BLaER1 (cell line): Measurements from ENCODE around the gene MAPK7.

Source experiments
- H3K27ac ChIP-seq: shearing (Covaris generic); formaldehyde crosslinking; 2 replicates; pipeline ENCODE4 v1.8.1; 2022
- H3K27me3 ChIP-seq: shearing (Covaris generic); formaldehyde crosslinking; 2 replicates; pipeline ENCODE4 v1.8.1; 2022
- H3K36me3 ChIP-seq: shearing (Covaris generic); formaldehyde crosslinking; 2 replicates; pipeline ENCODE4 v1.8.1; 2022
- H3K4me1 ChIP-seq: shearing (Covaris generic); formaldehyde crosslinking; 2 replicates; pipeline ENCODE4 v1.8.1; 2022
- H3K4me2 ChIP-seq: shearing (Covaris generic); formaldehyde crosslinking; 2 replicates; pipeline ENCODE4 v1.8.1; 2022
- H3K4me3 ChIP-seq: shearing (Covaris generic); formaldehyde crosslinking; 2 replicates; pipeline ENCODE4 v1.8.1; 2022
- H3K9ac ChIP-seq: shearing (Covaris generic); formaldehyde crosslinking; 2 replicates; pipeline ENCODE4 v1.8.1; 2022
- H3K9me3 ChIP-seq: shearing (Covaris generic); formaldehyde crosslinking; 2 replicates; pipeline ENCODE4 v1.8.1; 2022
- H4K20me1 ChIP-seq: shearing (Covaris generic); formaldehyde crosslinking; 2 replicates; pipeline ENCODE4 v1.8.1; 2022
- Cebpa-rat ChIP-seq: shearing (Covaris generic); IDR thresholded peaks from 2 replicates; pipeline ENCODE4 v1.8.1; 2022

MAPK7 gene

DNA sequence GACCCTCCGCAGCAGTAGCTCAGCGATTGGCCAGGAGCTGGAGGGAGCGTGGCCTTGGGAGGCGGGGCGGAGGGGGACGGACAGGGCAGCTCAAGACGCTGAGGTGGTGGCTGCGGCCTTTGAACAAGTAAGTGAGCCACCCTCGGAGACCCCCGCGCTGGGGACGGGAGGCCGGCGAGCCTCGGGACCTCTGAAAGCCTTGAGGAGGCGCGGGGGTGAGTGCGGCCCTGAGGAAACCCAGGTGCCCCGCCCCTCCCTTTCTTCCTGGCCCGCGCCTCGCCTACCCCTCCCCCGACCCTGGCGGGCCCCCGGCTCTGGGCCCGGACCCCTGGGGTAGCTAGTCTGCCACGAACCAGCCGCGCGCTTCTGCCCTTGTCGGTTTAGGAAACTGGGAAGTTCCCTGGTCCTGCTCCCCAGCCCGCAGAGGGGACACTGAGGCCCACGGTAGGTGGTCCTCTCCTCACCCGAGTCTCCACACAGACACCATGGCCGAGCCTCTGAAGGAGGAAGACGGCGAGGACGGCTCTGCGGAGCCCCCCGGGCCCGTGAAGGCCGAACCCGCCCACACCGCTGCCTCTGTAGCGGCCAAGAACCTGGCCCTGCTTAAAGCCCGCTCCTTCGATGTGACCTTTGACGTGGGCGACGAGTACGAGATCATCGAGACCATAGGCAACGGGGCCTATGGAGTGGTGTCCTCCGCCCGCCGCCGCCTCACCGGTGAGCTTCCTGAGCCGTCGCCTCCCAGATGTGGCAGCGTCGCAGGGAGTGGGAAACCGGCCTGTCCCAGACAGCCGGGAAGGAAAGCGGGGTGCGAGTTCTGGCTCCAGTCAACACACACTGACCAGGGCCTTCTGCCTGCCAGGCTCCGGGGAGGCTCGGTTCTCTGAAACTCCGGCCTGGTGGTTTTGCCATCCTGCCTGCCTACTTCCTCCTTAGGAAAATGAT is at the start of gene MAPK7:
TSS of gene MAPK7 (plus strand) at position 83 of the 945 bp plus-strand sequence. CDS start at position 486, 403 bp downstream.
- peak within 1 kb of the TSS; percentile 96 for H3K4me2 ChIP-seq
- H3K27ac ChIP-seq: peak within 1 kb of the TSS; percentile 68
- peaks cover 13% of the 10 kb centered on the region; the same call in 1 of the 2 replicates for H4K20me1 ChIP-seq
- peaks cover 23% of the 10 kb centered on the region for H3K4me1 ChIP-seq
- H3K9ac ChIP-seq: peak within 1 kb of the TSS; percentile 82
- H3K4me3 ChIP-seq: peak within 1 kb of the TSS; percentile 78
- H3K9me3 ChIP-seq: no peaks in the 10 kb centered on the region
- no peak for TF ChIP-seq Cebpa-rat
- peaks cover 47% of the 10 kb centered on the region for H3K36me3 ChIP-seq
- no peaks in the 10 kb centered on the region for H3K27me3 ChIP-seq

- H4K20me1 ChIP-seq: peaks cover 25% of the 10 kb centered on the region; the same call in 1 of the 2 replicates
- H3K9ac ChIP-seq: no peak overlapping the region
- H3K4me3 ChIP-seq: no peak overlapping the region
- no peaks in the 10 kb centered on the region for H3K36me3 ChIP-seq
- no peak overlapping the region for H3K4me2 ChIP-seq
- H3K9me3 ChIP-seq: peaks cover 10% of the 10 kb centered on the region
- TF ChIP-seq Cebpa-rat: no peak
- peaks cover 7% of the 10 kb centered on the region; the same call in 1 of the 2 replicates for H3K27me3 ChIP-seq
- no peaks in the 10 kb centered on the region for H3K4me1 ChIP-seq
- no peak overlapping the region for H3K27ac ChIP-seq
Measured at GRCh38 chr17:19329136-19329535, 49.2 kb upstream of the MAPK7 start.

- Histone ChIP-seq H3K9me3 (peaks cover 8% of the 10 kb centered on the region), H3K4me1 (no peaks in the 10 kb centered on the region), H3K27ac (no peak overlapping the region), H3K27me3 (peaks cover 7% of the 10 kb centered on the region; the same call in 1 of the 2 replicates), H3K36me3 (no peaks in the 10 kb centered on the region), H4K20me1 (peaks cover 29% of the 10 kb centered on the region; the same call in 1 of the 2 replicates), H3K4me2 (no peak overlapping the region), H3K9ac (no peak overlapping the region), H3K4me3 (no peak overlapping the region)
- no peak for TF ChIP-seq Cebpa-rat
Measured at GRCh38 chr17:19329839-19330238, 48.5 kb upstream of the MAPK7 start.

GRCh38 chr17:19330271-19330670 is 48.0 kb upstream of the MAPK7 start:
- Histone ChIP-seq H3K27me3 (peaks cover 7% of the 10 kb centered on the region; the same call in 1 of the 2 replicates), H3K36me3 (no peaks in the 10 kb centered on the region), H3K27ac (no peak overlapping the region), H3K9ac (no peak overlapping the region), H4K20me1 (peaks cover 30% of the 10 kb centered on the region; the same call in 1 of the 2 replicates), H3K4me1 (no peaks in the 10 kb centered on the region), H3K4me2 (no peak overlapping the region), H3K4me3 (no peak overlapping the region), H3K9me3 (peaks cover 3% of the 10 kb centered on the region)
- TF ChIP-seq Cebpa-rat: no peak

GRCh38 chr17:19331134-19331533 is 47.2 kb upstream of the MAPK7 start:
- no peak for TF ChIP-seq Cebpa-rat
- Histone ChIP-seq H3K27ac (no peak overlapping the region), H3K4me3 (no peak overlapping the region), H3K4me2 (no peak overlapping the region), H3K4me1 (no peaks in the 10 kb centered on the region), H4K20me1 (peaks cover 38% of the 10 kb centered on the region; the same call in 1 of the 2 replicates), H3K27me3 (peaks cover 7% of the 10 kb centered on the region; the same call in 1 of the 2 replicates), H3K9ac (no peak overlapping the region), H3K36me3 (no peaks in the 10 kb centered on the region), H3K9me3 (no peaks in the 10 kb centered on the region; the same call in 1 of the 2 replicates)

GRCh38 chr17:19331543-19332245 is 46.6 kb upstream of the MAPK7 start:
- Histone ChIP-seq H3K9ac (no peak overlapping the region), H4K20me1 (peaks cover 41% of the 10 kb centered on the region; the same call in 1 of the 2 replicates), H3K4me2 (no peak overlapping the region), H3K9me3 (no peaks in the 10 kb centered on the region), H3K36me3 (no peaks in the 10 kb centered on the region), H3K27me3 (peaks cover 7% of the 10 kb centered on the region; the same call in 1 of the 2 replicates), H3K4me3 (no peak overlapping the region), H3K4me1 (no peaks in the 10 kb centered on the region), H3K27ac (no peak overlapping the region)
- no peak for TF ChIP-seq Cebpa-rat

DNA sequence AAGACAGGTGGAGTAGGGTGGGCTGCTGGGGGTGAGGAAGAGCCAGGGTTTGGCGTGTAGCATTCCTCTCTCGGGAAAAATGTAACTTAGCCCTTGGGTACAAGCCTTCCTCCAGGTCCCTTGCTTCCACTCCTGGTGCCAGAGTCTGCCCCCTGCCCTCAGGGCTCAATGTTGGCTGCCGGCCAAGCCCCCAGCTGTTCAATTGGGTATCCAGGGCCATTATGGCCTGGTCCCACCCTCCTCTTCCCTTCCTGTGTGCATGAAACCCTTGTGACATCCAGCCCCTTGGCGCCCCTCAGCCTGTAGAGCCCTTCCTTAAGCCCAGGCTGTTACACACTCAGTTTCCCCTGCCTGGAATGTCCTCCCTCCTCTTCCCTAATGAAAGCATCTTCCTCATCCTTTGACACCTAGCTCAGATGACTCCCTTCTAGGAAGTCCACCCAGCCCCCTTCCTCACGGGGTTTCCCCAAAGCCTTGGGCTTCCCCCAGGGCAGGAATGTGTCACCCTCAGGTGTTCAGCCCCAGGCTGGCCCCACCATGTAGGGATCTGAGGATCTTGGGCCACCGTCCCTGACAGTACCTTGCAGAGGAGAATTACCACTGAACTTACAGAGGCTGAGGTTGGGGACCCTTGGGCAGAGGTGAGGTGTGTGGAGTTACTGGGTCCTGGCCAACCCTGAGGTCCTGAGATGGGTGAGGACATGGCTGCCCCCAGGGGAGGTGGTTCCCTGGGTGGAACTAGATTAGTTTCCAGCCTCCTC is 45.7 kb upstream of the MAPK7 start:
- Histone ChIP-seq H3K36me3 (no peaks in the 10 kb centered on the region), H3K9me3 (no peaks in the 10 kb centered on the region), H3K4me1 (no peaks in the 10 kb centered on the region), H3K27me3 (peaks cover 14% of the 10 kb centered on the region; the same call in 1 of the 2 replicates), H3K27ac (no peak overlapping the region), H4K20me1 (peaks cover 48% of the 10 kb centered on the region; the same call in 1 of the 2 replicates), H3K9ac (no peak overlapping the region), H3K4me2 (no peak overlapping the region), H3K4me3 (no peak overlapping the region)
- no peak for TF ChIP-seq Cebpa-rat

- H3K27me3 ChIP-seq: peaks cover 14% of the 10 kb centered on the region; the same call in 1 of the 2 replicates
- no peaks in the 10 kb centered on the region for H3K9me3 ChIP-seq
- no peak overlapping the region for H3K4me2 ChIP-seq
- H3K27ac ChIP-seq: no peak overlapping the region
- no peaks in the 10 kb centered on the region for H3K36me3 ChIP-seq
- H3K4me3 ChIP-seq: no peak overlapping the region
- peaks cover 48% of the 10 kb centered on the region; the same call in 1 of the 2 replicates for H4K20me1 ChIP-seq
- H3K9ac ChIP-seq: no peak overlapping the region
- TF ChIP-seq Cebpa-rat: no peak
- H3K4me1 ChIP-seq: no peaks in the 10 kb centered on the region
Measured at GRCh38 chr17:19333132-19333440, 45.2 kb upstream of the MAPK7 start.

- H3K9ac ChIP-seq: no peak overlapping the region
- H3K4me2 ChIP-seq: no peak overlapping the region
- H4K20me1 ChIP-seq: peaks cover 41% of the 10 kb centered on the region; the same call in 1 of the 2 replicates
- no peak overlapping the region for H3K27ac ChIP-seq
- H3K4me3 ChIP-seq: no peak overlapping the region
- H3K27me3 ChIP-seq: peaks cover 14% of the 10 kb centered on the region; the same call in 1 of the 2 replicates
- no peak for TF ChIP-seq Cebpa-rat
- H3K4me1 ChIP-seq: no peaks in the 10 kb centered on the region
- no peaks in the 10 kb centered on the region for H3K36me3 ChIP-seq
- no peaks in the 10 kb centered on the region for H3K9me3 ChIP-seq
Measured at GRCh38 chr17:19333736-19334290, 44.5 kb upstream of the MAPK7 start.
